ENCODE results near the gene BRPF1.

BRPF1 gene

GRCh38 chr3:9732740-9733115, 1.2 kb downstream of the BRPF1 start:
- no peak for DNase-seq

- DNase-seq: no peak
Observed at GRCh38 chr3:9736831-9737230, 5.3 kb downstream of the BRPF1 start.

- DNase-seq: no peak
Observed at GRCh38 chr3:9739181-9739580, 7.6 kb downstream of the BRPF1 start.

- no peak for DNase-seq
Observed at GRCh38 chr3:9742560-9742959, 11.0 kb downstream of the BRPF1 start.

- no peak for DNase-seq
Observed at GRCh38 chr3:9743548-9743947, 12.0 kb downstream of the BRPF1 start.

- no peak for DNase-seq
Observed at GRCh38 chr3:9744162-9744561, 12.6 kb downstream of the BRPF1 start.

- DNase-seq: no peak
Observed at GRCh38 chr3:9745521-9745920, 14.0 kb downstream of the BRPF1 start.

GRCh38 chr3:9746330-9746729, 14.8 kb downstream of the BRPF1 start:
- DNase-seq: no peak

- no peak for DNase-seq
Observed at GRCh38 chr3:9747267-9747666, 15.7 kb downstream of the BRPF1 start.

GRCh38 chr3:9748031-9748430, 16.5 kb downstream of the BRPF1 start:
- DNase-seq: no peak

- DNase-seq: no peak
Observed at GRCh38 chr3:9749296-9749644, 17.7 kb downstream of the BRPF1 start.

- DNase-seq: peak; percentile 99
Observed at GRCh38 chr3:9749645-9750555, 18.4 kb downstream of the BRPF1 start, which contains the start of gene OGG1. Gene OGG1 (plus strand): TSS chr3:9749952. CDS start chr3:9750287, 335 bp downstream.

GRCh38 chr3:9750556-9751411, 19.2 kb downstream of the BRPF1 start:
- peak; percentile 25 for DNase-seq

GRCh38 chr3:9754678-9755077, 23.1 kb downstream of the BRPF1 start:
- DNase-seq: no peak

- no peak for DNase-seq
Observed at GRCh38 chr3:9757427-9757826, 25.9 kb downstream of the BRPF1 start.

GRCh38 chr3:9760779-9761505, 29.4 kb downstream of the BRPF1 start:
- DNase-seq: no peak

- DNase-seq: no peak
Observed at GRCh38 chr3:9761919-9762318, 30.4 kb downstream of the BRPF1 start.

- no peak for DNase-seq
Observed at GRCh38 chr3:9762871-9763270, 31.3 kb downstream of the BRPF1 start.

GRCh38 chr3:9765865-9766264, 34.3 kb downstream of the BRPF1 start:
- DNase-seq: no peak

GRCh38 chr3:9767418-9767817, 35.9 kb downstream of the BRPF1 start:
- no peak for DNase-seq

- DNase-seq: no peak
Observed at GRCh38 chr3:9768141-9768775, 36.7 kb downstream of the BRPF1 start.

- no peak for DNase-seq
Observed at GRCh38 chr3:9769012-9769411, 37.5 kb downstream of the BRPF1 start.
